ENCODE data around the gene TMC1. TPM values are rescaled to one million over a fixed set of nuclear protein-coding genes. Genes with fewer than 3 reads are reported as not detected.

Gene TMC1
- total and polyA plus RNA-seq, 2 of the 8 experiments (the other 6 are each of a cell fraction or from before 2014, with no cell fraction given), result 0.95 to 0.98 TPM

- TF ChIP-seq, protein P1, sequence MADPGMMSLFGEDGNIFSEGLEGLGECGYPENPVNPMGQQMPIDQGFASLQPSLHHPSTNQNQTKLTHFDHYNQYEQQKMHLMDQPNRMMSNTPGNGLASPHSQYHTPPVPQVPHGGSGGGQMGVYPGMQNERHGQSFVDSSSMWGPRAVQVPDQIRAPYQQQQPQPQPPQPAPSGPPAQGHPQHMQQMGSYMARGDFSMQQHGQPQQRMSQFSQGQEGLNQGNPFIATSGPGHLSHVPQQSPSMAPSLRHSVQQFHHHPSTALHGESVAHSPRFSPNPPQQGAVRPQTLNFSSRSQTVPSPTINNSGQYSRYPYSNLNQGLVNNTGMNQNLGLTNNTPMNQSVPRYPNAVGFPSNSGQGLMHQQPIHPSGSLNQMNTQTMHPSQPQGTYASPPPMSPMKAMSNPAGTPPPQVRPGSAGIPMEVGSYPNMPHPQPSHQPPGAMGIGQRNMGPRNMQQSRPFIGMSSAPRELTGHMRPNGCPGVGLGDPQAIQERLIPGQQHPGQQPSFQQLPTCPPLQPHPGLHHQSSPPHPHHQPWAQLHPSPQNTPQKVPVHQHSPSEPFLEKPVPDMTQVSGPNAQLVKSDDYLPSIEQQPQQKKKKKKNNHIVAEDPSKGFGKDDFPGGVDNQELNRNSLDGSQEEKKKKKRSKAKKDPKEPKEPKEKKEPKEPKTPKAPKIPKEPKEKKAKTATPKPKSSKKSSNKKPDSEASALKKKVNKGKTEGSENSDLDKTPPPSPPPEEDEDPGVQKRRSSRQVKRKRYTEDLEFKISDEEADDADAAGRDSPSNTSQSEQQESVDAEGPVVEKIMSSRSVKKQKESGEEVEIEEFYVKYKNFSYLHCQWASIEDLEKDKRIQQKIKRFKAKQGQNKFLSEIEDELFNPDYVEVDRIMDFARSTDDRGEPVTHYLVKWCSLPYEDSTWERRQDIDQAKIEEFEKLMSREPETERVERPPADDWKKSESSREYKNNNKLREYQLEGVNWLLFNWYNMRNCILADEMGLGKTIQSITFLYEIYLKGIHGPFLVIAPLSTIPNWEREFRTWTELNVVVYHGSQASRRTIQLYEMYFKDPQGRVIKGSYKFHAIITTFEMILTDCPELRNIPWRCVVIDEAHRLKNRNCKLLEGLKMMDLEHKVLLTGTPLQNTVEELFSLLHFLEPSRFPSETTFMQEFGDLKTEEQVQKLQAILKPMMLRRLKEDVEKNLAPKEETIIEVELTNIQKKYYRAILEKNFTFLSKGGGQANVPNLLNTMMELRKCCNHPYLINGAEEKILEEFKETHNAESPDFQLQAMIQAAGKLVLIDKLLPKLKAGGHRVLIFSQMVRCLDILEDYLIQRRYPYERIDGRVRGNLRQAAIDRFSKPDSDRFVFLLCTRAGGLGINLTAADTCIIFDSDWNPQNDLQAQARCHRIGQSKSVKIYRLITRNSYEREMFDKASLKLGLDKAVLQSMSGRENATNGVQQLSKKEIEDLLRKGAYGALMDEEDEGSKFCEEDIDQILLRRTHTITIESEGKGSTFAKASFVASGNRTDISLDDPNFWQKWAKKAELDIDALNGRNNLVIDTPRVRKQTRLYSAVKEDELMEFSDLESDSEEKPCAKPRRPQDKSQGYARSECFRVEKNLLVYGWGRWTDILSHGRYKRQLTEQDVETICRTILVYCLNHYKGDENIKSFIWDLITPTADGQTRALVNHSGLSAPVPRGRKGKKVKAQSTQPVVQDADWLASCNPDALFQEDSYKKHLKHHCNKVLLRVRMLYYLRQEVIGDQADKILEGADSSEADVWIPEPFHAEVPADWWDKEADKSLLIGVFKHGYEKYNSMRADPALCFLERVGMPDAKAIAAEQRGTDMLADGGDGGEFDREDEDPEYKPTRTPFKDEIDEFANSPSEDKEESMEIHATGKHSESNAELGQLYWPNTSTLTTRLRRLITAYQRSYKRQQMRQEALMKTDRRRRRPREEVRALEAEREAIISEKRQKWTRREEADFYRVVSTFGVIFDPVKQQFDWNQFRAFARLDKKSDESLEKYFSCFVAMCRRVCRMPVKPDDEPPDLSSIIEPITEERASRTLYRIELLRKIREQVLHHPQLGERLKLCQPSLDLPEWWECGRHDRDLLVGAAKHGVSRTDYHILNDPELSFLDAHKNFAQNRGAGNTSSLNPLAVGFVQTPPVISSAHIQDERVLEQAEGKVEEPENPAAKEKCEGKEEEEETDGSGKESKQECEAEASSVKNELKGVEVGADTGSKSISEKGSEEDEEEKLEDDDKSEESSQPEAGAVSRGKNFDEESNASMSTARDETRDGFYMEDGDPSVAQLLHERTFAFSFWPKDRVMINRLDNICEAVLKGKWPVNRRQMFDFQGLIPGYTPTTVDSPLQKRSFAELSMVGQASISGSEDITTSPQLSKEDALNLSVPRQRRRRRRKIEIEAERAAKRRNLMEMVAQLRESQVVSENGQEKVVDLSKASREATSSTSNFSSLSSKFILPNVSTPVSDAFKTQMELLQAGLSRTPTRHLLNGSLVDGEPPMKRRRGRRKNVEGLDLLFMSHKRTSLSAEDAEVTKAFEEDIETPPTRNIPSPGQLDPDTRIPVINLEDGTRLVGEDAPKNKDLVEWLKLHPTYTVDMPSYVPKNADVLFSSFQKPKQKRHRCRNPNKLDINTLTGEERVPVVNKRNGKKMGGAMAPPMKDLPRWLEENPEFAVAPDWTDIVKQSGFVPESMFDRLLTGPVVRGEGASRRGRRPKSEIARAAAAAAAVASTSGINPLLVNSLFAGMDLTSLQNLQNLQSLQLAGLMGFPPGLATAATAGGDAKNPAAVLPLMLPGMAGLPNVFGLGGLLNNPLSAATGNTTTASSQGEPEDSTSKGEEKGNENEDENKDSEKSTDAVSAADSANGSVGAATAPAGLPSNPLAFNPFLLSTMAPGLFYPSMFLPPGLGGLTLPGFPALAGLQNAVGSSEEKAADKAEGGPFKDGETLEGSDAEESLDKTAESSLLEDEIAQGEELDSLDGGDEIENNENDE (IDR thresholded peaks at IDR 0.05; ENCODE audit: insufficient replicate concordance, low read length), result no peak
- TF ChIP-seq CTBP2 (IDR thresholded peaks at IDR 0.05; ENCODE audit: borderline replicate concordance, insufficient read depth, insufficient read length, low read length), result no peak
- no peak for TF ChIP-seq CBX8 (IDR thresholded peaks at IDR 0.05; ENCODE audit: borderline replicate concordance, low read depth, low read length)
These were observed 29.9 kb downstream of the TMC1 start (continued) for GRCh38 chr9:72551306-72551705.

Data from H1 (cell line).